HEK293 (cell line): ENCODE results near the gene OTOF.

ENCODE experiments used
- CTCF ChIA-PET: fragments of 350-600 bp; formaldehyde crosslinking; extraction: SDS; loops from one replicate; lab custom pipeline; 2021; ENCODE audit warnings: antibody characterized with exemption; lab: Yijun Ruan, JAX
- POLR2A ChIA-PET: fragments of 300-600 bp; formaldehyde crosslinking; extraction: SDS; loops from one replicate; lab custom pipeline; 2020; ENCODE audit warnings: antibody characterized with exemption, inconsistent platforms; lab: Yijun Ruan, JAX
- H3K27ac ChIP-seq: fragments of 200-500 bp; sonication (Bioruptor generic); 2 replicates; pipeline ENCODE4 v1.5.1; 2014; ENCODE audit warnings: low read depth, low read length, control low read depth, inconsistent platforms; ENCODE audit errors: extremely low read depth
- H3K36me3 ChIP-seq, 2 experiments: fragments of 200-500 bp in 1 of 2; sonication (Bioruptor generic) in 1 of 2; 1 replicate in 1 of 2; 2 replicates in 1 of 2; pipeline ENCODE4 v1.5.1; 2014 to 2017; ENCODE audit warnings: inconsistent platforms in 2 of 2, low read length in 2 of 2; ENCODE audit not compliant: control insufficient read depth in 2 of 2, insufficient read depth in 1 of 2
- H3K4me1 ChIP-seq: fragments of 200-500 bp; sonication (Bioruptor generic); 2 replicates; pipeline ENCODE4 v1.5.1; 2014; ENCODE audit warnings: mild to moderate bottlenecking, low read length, inconsistent platforms; ENCODE audit not compliant: control insufficient read depth, insufficient read depth
- H3K4me3 ChIP-seq: 2 replicates; pipeline ENCODE4 v1.5.1; 2011; ENCODE audit warnings: low read depth, mild to moderate bottlenecking, control low read depth, low read length, moderate library complexity
- H3K9me3 ChIP-seq: fragments of 200-500 bp; sonication (Bioruptor generic); 2 replicates; pipeline ENCODE4 v1.5.1; 2014; ENCODE audit warnings: low read depth, low read length, inconsistent platforms; ENCODE audit not compliant: control insufficient read depth, insufficient read depth
- GFI1B ChIP-seq: fragments of 450-650 bp; formaldehyde crosslinking; IDR thresholded peaks from 2 replicates; pipeline ENCODE4 v1.5.1; 2016; ENCODE audit warnings: missing biosample characterization, missing genetic modification characterization
- GLIS1 ChIP-seq: fragments of 450-650 bp; formaldehyde crosslinking; IDR thresholded peaks from 2 replicates; pipeline ENCODE4 v1.5.1; 2016; ENCODE audit warnings: missing biosample characterization, missing genetic modification characterization
- KLF1 ChIP-seq: fragments of 450-650 bp; formaldehyde crosslinking; IDR thresholded peaks from 2 replicates; pipeline ENCODE4 v1.5.1; 2016; ENCODE audit warnings: missing biosample characterization, missing genetic modification characterization
- REPIN1 ChIP-seq: fragments of 450-650 bp; formaldehyde crosslinking; IDR thresholded peaks from 2 replicates; pipeline ENCODE4 v1.5.1; 2017; ENCODE audit warnings: missing biosample characterization, missing genetic modification characterization, low read depth
- REST ChIP-seq: fragments of 450-650 bp; formaldehyde crosslinking; IDR thresholded peaks from 2 replicates; pipeline ENCODE4 v1.5.1; 2016; ENCODE audit warnings: missing biosample characterization, missing genetic modification characterization
- ZBTB20 ChIP-seq: fragments of 450-650 bp; formaldehyde crosslinking; IDR thresholded peaks from 2 replicates; pipeline ENCODE4 v1.5.1; 2016; ENCODE audit warnings: missing biosample characterization, missing genetic modification characterization
- ZNF157 ChIP-seq: fragments of 450-650 bp; formaldehyde crosslinking; IDR thresholded peaks from 2 replicates; pipeline ENCODE4 v1.5.1; 2016; ENCODE audit warnings: missing biosample characterization, missing genetic modification characterization
- ZNF175 ChIP-seq: fragments of 450-650 bp; formaldehyde crosslinking; IDR thresholded peaks from 2 replicates; pipeline ENCODE4 v1.5.1; 2016; ENCODE audit warnings: missing biosample characterization, missing genetic modification characterization
- ZNF2 ChIP-seq: fragments of 450-650 bp; formaldehyde crosslinking; IDR thresholded peaks from 2 replicates; pipeline ENCODE4 v1.5.1; 2016; ENCODE audit warnings: missing biosample characterization, missing genetic modification characterization
- ZNF214 ChIP-seq: fragments of 450-650 bp; formaldehyde crosslinking; IDR thresholded peaks from 2 replicates; pipeline ENCODE4 v1.5.1; 2017; ENCODE audit warnings: missing biosample characterization, mild to moderate bottlenecking, missing genetic modification characterization, borderline replicate concordance
- ZNF266 ChIP-seq: fragments of 450-650 bp; formaldehyde crosslinking; IDR thresholded peaks from 2 replicates; pipeline ENCODE4 v1.5.1; 2016; ENCODE audit warnings: missing biosample characterization, missing genetic modification characterization, low read depth
- ZNF394 ChIP-seq: fragments of 450-650 bp; formaldehyde crosslinking; IDR thresholded peaks from 2 replicates; pipeline ENCODE4 v1.5.1; 2016; ENCODE audit warnings: missing biosample characterization, missing genetic modification characterization, mild to moderate bottlenecking, moderate library complexity, borderline replicate concordance
- ZNF513 ChIP-seq: fragments of 450-650 bp; IDR thresholded peaks from 2 replicates; pipeline ENCODE4 v1.5.1; 2018; ENCODE audit warnings: missing biosample characterization, missing genetic modification characterization
- ZNF530 ChIP-seq: fragments of 450-650 bp; formaldehyde crosslinking; IDR thresholded peaks from 2 replicates; pipeline ENCODE4 v1.5.1; 2016; ENCODE audit warnings: low read depth, missing biosample characterization, missing genetic modification characterization
- ZNF544 ChIP-seq: fragments of 450-650 bp; formaldehyde crosslinking; IDR thresholded peaks from 2 replicates; pipeline ENCODE4 v1.5.0; 2017; ENCODE audit warnings: missing biosample characterization, missing genetic modification characterization
- ZNF596 ChIP-seq: fragments of 450-650 bp; IDR thresholded peaks from 2 replicates; pipeline ENCODE4 v1.5.0; 2018; ENCODE audit warnings: missing biosample characterization, mild to moderate bottlenecking, missing genetic modification characterization, moderate library complexity
- ZNF621 ChIP-seq: fragments of 450-650 bp; formaldehyde crosslinking; IDR thresholded peaks from 2 replicates; pipeline ENCODE4 v1.5.1; 2017; ENCODE audit warnings: missing biosample characterization, missing genetic modification characterization
- ZNF701 ChIP-seq: fragments of 450-650 bp; formaldehyde crosslinking; IDR thresholded peaks from 2 replicates; pipeline ENCODE4 v1.5.1; 2016; ENCODE audit warnings: missing biosample characterization, missing genetic modification characterization
- TF ChIP-seq, protein P1 (sequence below): fragments of 450-650 bp; formaldehyde crosslinking; IDR thresholded peaks from 2 replicates; pipeline ENCODE4 v1.5.1; 2016; ENCODE audit warnings: missing biosample characterization, missing genetic modification characterization
- TF ChIP-seq, protein P2 (sequence below): fragments of 450-650 bp; formaldehyde crosslinking; IDR thresholded peaks from 2 replicates; pipeline ENCODE4 v1.5.1; 2016; ENCODE audit warnings: missing biosample characterization, missing genetic modification characterization, borderline replicate concordance

Gene OTOF

GRCh38 chr2:26410764-26411243 lies 67.1 kb downstream of the OTOF start (continued):
- TF ChIP-seq REST (tag by site-specific recombination) (no peak), GFI1B (tag by site-specific recombination) (no peak), ZNF530 (no peak)

DNA sequence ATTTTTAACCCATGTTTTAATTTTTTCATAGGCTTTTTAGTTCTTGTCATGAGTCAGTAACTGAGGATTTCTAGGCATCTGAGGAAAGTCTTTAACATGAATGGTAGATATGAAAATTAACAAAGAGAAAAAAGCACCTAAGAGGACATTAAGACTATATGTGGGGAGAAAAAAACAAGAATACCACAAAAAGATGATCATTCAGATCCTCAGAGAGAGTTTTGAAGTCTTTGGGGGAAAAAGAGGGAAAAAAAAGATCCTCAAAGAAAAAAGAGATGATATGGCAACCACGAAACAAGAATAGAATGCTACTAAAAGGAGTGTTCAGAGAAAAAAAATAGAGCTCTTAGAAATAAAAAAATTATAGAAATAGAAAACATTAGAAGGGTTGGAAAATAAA lies 68.1 kb downstream of the OTOF start:
- Histone ChIP-seq H3K27ac (no peak overlapping the region), H3K36me3 (no peaks in the 10 kb centered on the region), H3K9me3 (no peaks in the 10 kb centered on the region), H3K4me3 (no peak overlapping the region), H3K4me1 (no peaks in the 10 kb centered on the region)
- CTCF ChIA-PET, result interaction anchor here (0.6 kb wide), 1 partner anchor 67 kb away, joined by 3 read pairs; no protein-coding TSS in a partner anchor
- TF ChIP-seq ZNF157 (no peak), ZBTB20 (tag by site-specific recombination) (no peak)
- POLR2A ChIA-PET, result no interaction called here

GRCh38 chr2:26407526-26407925 lies 70.4 kb downstream of the OTOF start:
- TF ChIP-seq KLF1 (tag by site-specific recombination) (no peak), ZNF2 (tag by site-specific recombination) (no peak), ZNF214 (tag by site-specific recombination) (no peak), ZNF621 (no peak), ZNF394 (tag by site-specific recombination) (no peak), ZNF513 (tag by site-specific recombination) (no peak), REPIN1 (tag by site-specific recombination) (no peak), GLIS1 (no peak), ZNF266 (tag by site-specific recombination) (no peak), ZNF175 (tag by site-specific recombination) (no peak), ZNF596 (tag by site-specific recombination) (no peak), ZNF701 (tag by site-specific recombination) (no peak), ZNF544 (tag by site-specific recombination) (no peak)
- TF ChIP-seq, protein P1, sequence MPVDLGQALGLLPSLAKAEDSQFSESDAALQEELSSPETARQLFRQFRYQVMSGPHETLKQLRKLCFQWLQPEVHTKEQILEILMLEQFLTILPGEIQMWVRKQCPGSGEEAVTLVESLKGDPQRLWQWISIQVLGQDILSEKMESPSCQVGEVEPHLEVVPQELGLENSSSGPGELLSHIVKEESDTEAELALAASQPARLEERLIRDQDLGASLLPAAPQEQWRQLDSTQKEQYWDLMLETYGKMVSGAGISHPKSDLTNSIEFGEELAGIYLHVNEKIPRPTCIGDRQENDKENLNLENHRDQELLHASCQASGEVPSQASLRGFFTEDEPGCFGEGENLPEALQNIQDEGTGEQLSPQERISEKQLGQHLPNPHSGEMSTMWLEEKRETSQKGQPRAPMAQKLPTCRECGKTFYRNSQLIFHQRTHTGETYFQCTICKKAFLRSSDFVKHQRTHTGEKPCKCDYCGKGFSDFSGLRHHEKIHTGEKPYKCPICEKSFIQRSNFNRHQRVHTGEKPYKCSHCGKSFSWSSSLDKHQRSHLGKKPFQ (tag by site-specific recombination), result no peak
- TF ChIP-seq, protein P2, sequence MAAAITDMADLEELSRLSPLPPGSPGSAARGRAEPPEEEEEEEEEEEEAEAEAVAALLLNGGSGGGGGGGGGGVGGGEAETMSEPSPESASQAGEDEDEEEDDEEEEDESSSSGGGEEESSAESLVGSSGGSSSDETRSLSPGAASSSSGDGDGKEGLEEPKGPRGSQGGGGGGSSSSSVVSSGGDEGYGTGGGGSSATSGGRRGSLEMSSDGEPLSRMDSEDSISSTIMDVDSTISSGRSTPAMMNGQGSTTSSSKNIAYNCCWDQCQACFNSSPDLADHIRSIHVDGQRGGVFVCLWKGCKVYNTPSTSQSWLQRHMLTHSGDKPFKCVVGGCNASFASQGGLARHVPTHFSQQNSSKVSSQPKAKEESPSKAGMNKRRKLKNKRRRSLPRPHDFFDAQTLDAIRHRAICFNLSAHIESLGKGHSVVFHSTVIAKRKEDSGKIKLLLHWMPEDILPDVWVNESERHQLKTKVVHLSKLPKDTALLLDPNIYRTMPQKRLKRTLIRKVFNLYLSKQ (tag by site-specific recombination), result no peak
- no peaks in the 10 kb centered on the region for H3K4me1 ChIP-seq
- no peak overlapping the region for H3K4me3 ChIP-seq
- CTCF ChIA-PET, result no interaction called here
- no peak overlapping the region for H3K27ac ChIP-seq
- no peaks in the 10 kb centered on the region for H3K9me3 ChIP-seq
- POLR2A ChIA-PET, result no interaction called here
- no peaks in the 10 kb centered on the region for H3K36me3 ChIP-seq
